ENCODE data around the gene EDARADD.

- TF ChIP-seq CTCF (IDR thresholded peaks at IDR 0.05; ENCODE audit: low read depth, low read length) (no peak), EZH2phosphoT487 (IDR thresholded peaks at IDR 0.05; ENCODE audit: low read depth) (no peak)
Observed at GRCh38 chr1:236518322-236518721, 124.2 kb downstream of the EDARADD start.

Data from OCI-LY3 (cell line).